ENCODE measurements around the gene SEC14L2.

DNA sequence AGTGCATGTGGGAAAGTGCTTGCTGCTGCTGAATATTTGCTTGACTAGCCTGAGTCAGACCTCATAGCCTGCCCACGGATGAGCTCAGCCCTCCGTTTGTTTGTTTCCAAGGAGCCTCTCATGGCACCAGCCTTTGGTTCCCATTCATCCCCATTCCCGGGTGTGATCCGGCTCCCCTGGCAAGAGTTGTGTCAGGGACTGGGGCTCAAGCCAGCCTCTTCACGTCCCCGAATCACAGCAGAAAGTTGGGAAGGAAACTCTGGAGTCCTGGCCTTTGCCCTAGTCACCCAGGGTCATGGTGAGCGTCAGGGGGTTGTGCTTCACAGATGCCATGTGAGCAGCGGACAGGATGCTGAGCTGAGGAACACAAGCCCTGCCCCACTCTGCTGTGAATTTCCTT lies 61.2 kb downstream of the SEC14L2 start:
- no peak for TF ChIP-seq POLR2AphosphoS5 (IDR thresholded peaks at IDR 0.05)
- TF ChIP-seq, protein P1, sequence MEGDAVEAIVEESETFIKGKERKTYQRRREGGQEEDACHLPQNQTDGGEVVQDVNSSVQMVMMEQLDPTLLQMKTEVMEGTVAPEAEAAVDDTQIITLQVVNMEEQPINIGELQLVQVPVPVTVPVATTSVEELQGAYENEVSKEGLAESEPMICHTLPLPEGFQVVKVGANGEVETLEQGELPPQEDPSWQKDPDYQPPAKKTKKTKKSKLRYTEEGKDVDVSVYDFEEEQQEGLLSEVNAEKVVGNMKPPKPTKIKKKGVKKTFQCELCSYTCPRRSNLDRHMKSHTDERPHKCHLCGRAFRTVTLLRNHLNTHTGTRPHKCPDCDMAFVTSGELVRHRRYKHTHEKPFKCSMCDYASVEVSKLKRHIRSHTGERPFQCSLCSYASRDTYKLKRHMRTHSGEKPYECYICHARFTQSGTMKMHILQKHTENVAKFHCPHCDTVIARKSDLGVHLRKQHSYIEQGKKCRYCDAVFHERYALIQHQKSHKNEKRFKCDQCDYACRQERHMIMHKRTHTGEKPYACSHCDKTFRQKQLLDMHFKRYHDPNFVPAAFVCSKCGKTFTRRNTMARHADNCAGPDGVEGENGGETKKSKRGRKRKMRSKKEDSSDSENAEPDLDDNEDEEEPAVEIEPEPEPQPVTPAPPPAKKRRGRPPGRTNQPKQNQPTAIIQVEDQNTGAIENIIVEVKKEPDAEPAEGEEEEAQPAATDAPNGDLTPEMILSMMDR (IDR thresholded peaks at IDR 0.05), result no peak
